GM12878 (cell line): ENCODE data around the gene TMEM255B. TPM values are rescaled to one million over a fixed set of nuclear protein-coding genes. Genes with fewer than 3 reads are reported as not detected.

Experiments used
- ATAC-seq: fragments of 200-7000 bp; cut with Tn5 transposase; 3 replicates; pipeline ENCODE4 v1.9.1; 2020; ENCODE audit warnings: mild to moderate bottlenecking, moderate library complexity
- BruUV-seq: library from RNA; stranded (reverse); fragments of 400-500 nt; replicated peaks from 2 replicates; lab custom pipeline; 2021; lab: Mats Ljungman, UMichigan
- CTCF ChIA-PET: fragments of 300-600 bp; sonication (Branson Sonifier 250); formaldehyde crosslinking; extraction: SDS; loops from one replicate; lab custom pipeline; 2021; ENCODE audit warnings: inconsistent platforms; lab: Yijun Ruan, JAX
- POLR2A ChIA-PET: fragments of 350-600 bp; formaldehyde crosslinking; extraction: SDS; loops from one replicate; lab custom pipeline; 2021; ENCODE audit warnings: inconsistent platforms; lab: Charles Lee
- RAD21 ChIA-PET: fragments of 300-600 bp; sonication (Branson Sonifier 250); formaldehyde crosslinking; loops from one replicate; lab custom pipeline; 2023; ENCODE audit warnings: antibody characterized with exemption; ENCODE audit not compliant: unreplicated experiment; lab: Charles Lee
- SMC1A ChIA-PET: fragments of 300-600 bp; sonication (Branson Sonifier 250); formaldehyde crosslinking; loops from one replicate; lab custom pipeline; 2023; ENCODE audit not compliant: unreplicated experiment, uncharacterized antibody; lab: Charles Lee
- DNase-seq: peaks from one replicate; pipeline ENCODE4 v3.0.0-alpha.2; 2011; ENCODE audit warnings: low read depth, low spot score
- FAIRE-seq: peaks from 3 replicates; lab custom pipeline; 2011; peaks lifted over from hg19 to GRCh38; lab: Jason Lieb, UNC
- H2AFZ ChIP-seq: 2 replicates; pipeline ENCODE4 v1.6.0; 2011; ENCODE audit warnings: low read depth, low read length, control low read depth; ENCODE audit not compliant: control insufficient read depth
- H3K27ac ChIP-seq: 2 replicates; pipeline ENCODE4 v1.5.1; 2011; ENCODE audit warnings: control low read depth; ENCODE audit not compliant: control insufficient read depth, insufficient read depth
- H3K27me3 ChIP-seq, 2 experiments: replicated peaks in 1 of 2; 2 replicates each; pipeline versions ENCODE4 v1.6.0 to v1.6.1; 2011; ENCODE audit warnings: low read length in 1 of 2; ENCODE audit not compliant: control insufficient read depth in 2 of 2, insufficient read depth in 2 of 2
- H3K36me3 ChIP-seq, 2 experiments: 2 replicates each; pipeline ENCODE4 v1.5.1; 2011; ENCODE audit warnings: low read length in 1 of 2; ENCODE audit not compliant: control insufficient read depth in 2 of 2, insufficient read depth in 2 of 2
- H3K4me1 ChIP-seq: 2 replicates; pipeline ENCODE4 v1.6.1; 2011; ENCODE audit warnings: mild to moderate bottlenecking, low read length, moderate library complexity, mixed read lengths; ENCODE audit not compliant: control insufficient read depth, insufficient read depth
- H3K4me2 ChIP-seq: 2 replicates; pipeline ENCODE4 v1.6.0; 2011; ENCODE audit warnings: control low read depth; ENCODE audit not compliant: control insufficient read depth, insufficient read depth
- H3K4me3 ChIP-seq: fragments of 200-600 bp; sonication (generic); 2 replicates; pipeline ENCODE4 v1.5.1; 2016
- H3K79me2 ChIP-seq: 2 replicates; pipeline ENCODE4 v1.6.0; 2011; ENCODE audit warnings: low read length; ENCODE audit not compliant: control insufficient read depth, insufficient read depth
- H3K9ac ChIP-seq: 2 replicates; pipeline ENCODE4 v1.8.0; 2011; ENCODE audit warnings: low read length, control low read depth, mixed read lengths; ENCODE audit not compliant: control insufficient read depth, insufficient read depth
- H3K9me3 ChIP-seq: replicated peaks from 3 replicates; pipeline ENCODE4 v1.5.1; 2011; ENCODE audit warnings: mild to moderate bottlenecking, low read length; ENCODE audit not compliant: control insufficient read depth, insufficient read depth
- H4K20me1 ChIP-seq: 2 replicates; pipeline ENCODE4 v1.6.0; 2011; ENCODE audit not compliant: control insufficient read depth, insufficient read depth
- BCL11A ChIP-seq: IDR thresholded peaks from 2 replicates; pipeline ENCODE4 v1.6.1; 2011; ENCODE audit warnings: low read depth, low read length
- CREM ChIP-seq: IDR thresholded peaks from 2 replicates; pipeline ENCODE4 v1.6.1; 2014; ENCODE audit warnings: antibody characterized with exemption, low read depth
- EZH2 ChIP-seq: IDR thresholded peaks from 2 replicates; pipeline ENCODE4 v1.6.1; 2012; ENCODE audit warnings: low read depth, mild to moderate bottlenecking, control low read depth, inconsistent platforms, low read length, borderline replicate concordance; ENCODE audit not compliant: control insufficient read depth
- JUND ChIP-seq: IDR thresholded peaks from 2 replicates; pipeline ENCODE4 v1.6.1; 2012; ENCODE audit warnings: low read depth, mild to moderate bottlenecking, low read length, improper control_type of control experiment, moderate library complexity
- MYB ChIP-seq: fragments of 150-350 bp; IDR thresholded peaks from 2 replicates; pipeline ENCODE4 v1.6.1; 2014; ENCODE audit warnings: mild to moderate bottlenecking, low read depth, low read length, borderline replicate concordance
- NFXL1 ChIP-seq: fragments of 450-650 bp; IDR thresholded peaks from 2 replicates; pipeline ENCODE4 v1.6.1; 2017; ENCODE audit warnings: antibody characterized with exemption, mild to moderate bottlenecking, borderline replicate concordance
- NRF1 ChIP-seq: conservative IDR thresholded peaks from 2 replicates; pipeline ENCODE4 v1.6.1; 2011; ENCODE audit warnings: mild to moderate bottlenecking, low read depth, low read length, improper control_type of control experiment
- POU2F2 ChIP-seq: IDR thresholded peaks from 3 replicates; pipeline ENCODE4 v1.6.1; 2011; ENCODE audit warnings: low read depth, mild to moderate bottlenecking, low read length, borderline replicate concordance
- RAD21 ChIP-seq: IDR thresholded peaks from 2 replicates; pipeline ENCODE4 v1.6.1; 2011; ENCODE audit warnings: mild to moderate bottlenecking, low read depth, low read length, moderate library complexity; ENCODE audit not compliant: insufficient read depth
- RAD51 ChIP-seq: fragments of 450-650 bp; IDR thresholded peaks from 2 replicates; pipeline ENCODE4 v1.6.1; 2016; ENCODE audit warnings: moderate library complexity, mild to moderate bottlenecking, inconsistent platforms
- SIX5 ChIP-seq: IDR thresholded peaks from 2 replicates; pipeline ENCODE4 v1.6.1; 2011; ENCODE audit warnings: mild to moderate bottlenecking, low read depth, low read length, moderate library complexity; ENCODE audit not compliant: severe bottlenecking
- TCF12 ChIP-seq: IDR thresholded peaks from 2 replicates; pipeline ENCODE4 v1.6.1; 2011; ENCODE audit warnings: low read depth, mild to moderate bottlenecking, low read length
- ZBTB40 ChIP-seq: fragments of 450-650 bp; IDR thresholded peaks from 2 replicates; pipeline ENCODE4 v1.6.1; 2016; ENCODE audit warnings: mild to moderate bottlenecking, moderate library complexity, borderline replicate concordance
- ZNF24 ChIP-seq: fragments of 450-650 bp; IDR thresholded peaks from 2 replicates; pipeline ENCODE4 v1.6.1; 2017; ENCODE audit warnings: antibody characterized with exemption, mild to moderate bottlenecking
- WGBS: methylation state at CpG from one replicate; pipeline ENCODE4 v1.1.6; 2016; ENCODE audit warnings: low lambda C conversion rate; ENCODE audit not compliant: insufficient replicate concordance, insufficient coverage; ENCODE audit errors: missing lambda C conversion rate; 5-methylcytosine and 5-hydroxymethylcytosine counted together
- in situ Hi-C: fragments of 300-500 bp; cut with MboI; formaldehyde crosslinking; loops from 9 replicates; pipeline ENCODE4 v1.14.3; 2018; ENCODE audit warnings: mixed read lengths
- intact Hi-C: fragments of 100-400 bp; cut with micrococcal nuclease; formaldehyde crosslinking; loops from one replicate; pipeline ENCODE4 v1.14.2; 2022; ENCODE audit not compliant: unreplicated experiment
- polyA plus RNA-seq, 11 experiments: library from polyadenylated mRNA; depleted of rRNA in 4 of 11; unstranded in 6 of 11; stranded (reverse) in 5 of 11; fragments of >200 nt; fragmentation: Nextera tagmentation in 4 of 11; fragmentation: Illumina TruSeq in 1 of 11; extraction: Ambion mirVana in 4 of 11; extraction: Trizol in 1 of 11; gene quantifications; 1 replicate in 1 of 11; 2 replicates in 10 of 11; pipeline versions ENCODE4 v1.2.1 to v1.2.3, GENCODE V29; 2011 to 2016; ENCODE audit warnings: inconsistent platforms in 2 of 11, missing spikeins in 2 of 11, low read depth in 1 of 11
- total RNA-seq, 4 experiments: library from RNA; depleted of rRNA in 3 of 4; stranded (reverse); fragments of >200 nt in 3 of 4; fragmentation: Illumina TruSeq in 1 of 4; extraction: Trizol in 1 of 4; gene quantifications; 2 replicates each; pipeline versions ENCODE4 v1.2.1 to v1.2.3, GENCODE V29; 2013 to 2021
- TF ChIP-seq, protein P1 (sequence below): fragments of 450-650 bp; IDR thresholded peaks from 2 replicates; pipeline ENCODE4 v1.6.1; 2017; ENCODE audit warnings: low read depth, mild to moderate bottlenecking, moderate library complexity

Gene TMEM255B
- total and polyA plus RNA-seq, 10 of the 15 experiments (the other 5 are each of a cell fraction or from before 2014, with no cell fraction given): 0.04 to 0.62 (median 0.13) TPM; not detected in 3

DNA sequence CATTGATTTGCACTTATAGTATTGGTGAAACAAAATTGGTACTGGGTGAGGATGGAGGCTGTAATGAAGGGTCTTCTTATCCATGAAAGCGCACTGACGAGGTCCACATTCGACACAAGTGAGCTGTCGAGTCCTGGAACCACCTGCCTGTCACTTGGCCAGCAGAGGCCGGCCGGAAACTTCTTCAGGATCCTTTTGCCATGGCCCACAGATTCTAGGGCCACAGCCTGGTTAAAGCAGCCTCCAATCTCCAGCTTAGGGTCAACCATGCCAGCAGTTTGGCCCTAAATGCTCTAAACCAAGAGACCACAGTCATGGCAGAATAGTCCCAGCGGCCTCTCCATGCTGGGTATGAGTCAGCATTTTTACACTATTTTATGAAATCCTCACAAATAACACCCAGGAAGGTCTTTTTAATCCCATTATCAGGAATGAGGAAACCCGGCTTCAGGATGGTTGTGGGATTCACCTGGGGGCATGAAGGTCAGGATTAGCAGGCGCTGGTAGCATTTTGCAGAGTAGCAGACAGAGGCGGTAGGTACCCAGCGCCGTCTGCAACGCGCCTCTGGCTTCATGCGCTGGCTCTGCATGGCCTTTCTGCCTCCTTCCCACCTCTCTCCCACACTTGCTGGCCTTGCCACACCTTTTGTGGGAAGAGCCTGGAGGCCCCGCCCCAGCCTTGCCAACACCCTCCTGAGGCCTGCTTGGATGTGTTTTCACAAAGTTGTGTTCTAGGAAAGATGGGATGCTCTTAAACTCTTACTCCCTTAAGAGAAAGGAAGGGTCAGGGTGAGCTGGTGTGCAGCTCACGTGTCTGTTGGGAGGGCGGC is 89.6 kb downstream of the TMEM255B start:
- H4K20me1 ChIP-seq: no peaks in the 10 kb centered on the region
- no TSS peak for BruUV-seq
- no peak overlapping the region for H3K27ac ChIP-seq
- in situ Hi-C loops: no loop called here
- ChIA-PET POLR2A (no interaction called here), RAD21 (no interaction called here), SMC1A (no interaction called here), CTCF (no interaction called here)
- H3K4me3 ChIP-seq: no peak overlapping the region
- H3K27me3 ChIP-seq: no peaks in the 10 kb centered on the region
- H3K4me2 ChIP-seq: no peak overlapping the region
- H3K9me3 ChIP-seq: no peaks in the 10 kb centered on the region
- no peaks in the 10 kb centered on the region for H3K4me1 ChIP-seq
- intact Hi-C loops: no loop called here
- H3K36me3 ChIP-seq: no peaks in the 10 kb centered on the region
- FAIRE-seq: no peak
- 61% methylated on average over 18 of the region's 18 CpGs for WGBS
- TF ChIP-seq, protein P1, sequence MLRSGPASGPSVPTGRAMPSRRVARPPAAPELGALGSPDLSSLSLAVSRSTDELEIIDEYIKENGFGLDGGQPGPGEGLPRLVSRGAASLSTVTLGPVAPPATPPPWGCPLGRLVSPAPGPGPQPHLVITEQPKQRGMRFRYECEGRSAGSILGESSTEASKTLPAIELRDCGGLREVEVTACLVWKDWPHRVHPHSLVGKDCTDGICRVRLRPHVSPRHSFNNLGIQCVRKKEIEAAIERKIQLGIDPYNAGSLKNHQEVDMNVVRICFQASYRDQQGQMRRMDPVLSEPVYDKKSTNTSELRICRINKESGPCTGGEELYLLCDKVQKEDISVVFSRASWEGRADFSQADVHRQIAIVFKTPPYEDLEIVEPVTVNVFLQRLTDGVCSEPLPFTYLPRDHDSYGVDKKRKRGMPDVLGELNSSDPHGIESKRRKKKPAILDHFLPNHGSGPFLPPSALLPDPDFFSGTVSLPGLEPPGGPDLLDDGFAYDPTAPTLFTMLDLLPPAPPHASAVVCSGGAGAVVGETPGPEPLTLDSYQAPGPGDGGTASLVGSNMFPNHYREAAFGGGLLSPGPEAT: no peak
- TF ChIP-seq RAD21 (no peak), JUND (no peak), POU2F2 (no peak), ZNF24 (no peak), NFXL1 (no peak), BCL11A (no peak), NRF1 (no peak), CREM (no peak), MYB (no peak), ZBTB40 (no peak), SIX5 (no peak), EZH2 (no peak), RAD51 (no peak), TCF12 (no peak)
- ATAC-seq: no peak
- H3K9ac ChIP-seq: no peak overlapping the region
- DNase-seq: no peak
- H2AFZ ChIP-seq: no peak overlapping the region
- no peaks in the 10 kb centered on the region for H3K79me2 ChIP-seq
